Measurements from ENCODE around the gene TSPAN4.

TSPAN4 gene

DNA sequence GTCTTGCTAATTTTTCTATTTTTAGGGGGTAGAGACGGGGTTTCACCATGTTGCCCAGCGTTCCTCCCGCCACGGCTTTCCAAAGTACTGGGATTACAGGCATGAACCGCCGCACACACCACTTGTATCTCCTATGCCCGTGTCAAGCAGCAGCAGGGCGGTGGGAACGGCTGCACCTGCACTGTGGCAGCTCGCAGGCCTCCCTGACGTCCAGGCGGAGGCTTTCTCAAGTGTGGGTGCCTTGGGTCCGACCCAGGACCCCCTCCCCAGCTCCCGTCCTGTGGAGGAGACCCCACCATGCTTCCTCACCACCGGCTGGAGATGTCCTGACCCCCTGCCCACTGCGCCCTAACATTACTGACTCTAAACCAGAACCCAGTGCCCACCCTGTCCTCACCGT, 25.7 kb downstream of the TSPAN4 start:
- DNase-seq: no peak

DNA sequence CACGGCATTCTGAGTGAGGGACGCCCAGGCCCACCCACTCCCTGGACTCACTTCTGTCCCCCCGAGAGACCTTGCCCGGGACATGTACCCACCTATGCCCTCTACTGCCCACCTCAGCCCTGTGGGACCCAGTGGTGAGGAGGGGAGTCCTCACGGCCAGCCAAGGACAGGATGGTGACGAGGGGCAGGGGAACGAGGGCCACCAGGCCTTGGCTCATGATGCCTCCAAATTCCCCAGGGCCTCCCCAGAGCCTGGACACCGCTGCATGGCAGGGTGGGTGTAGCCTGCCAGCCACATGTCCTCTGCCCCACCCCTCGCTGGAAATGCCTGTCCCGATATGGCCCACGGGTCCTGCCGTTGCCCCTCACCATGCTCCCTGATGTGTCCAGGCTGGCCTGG, 26.1 kb downstream of the TSPAN4 start:
- no peak for DNase-seq

- no peak for DNase-seq
Measured at GRCh38 chr11:869399-870126, 26.9 kb downstream of the TSPAN4 start.

GRCh38 chr11:870127-870413, 27.4 kb downstream of the TSPAN4 start:
- no peak for DNase-seq

- DNase-seq: no peak
Measured at GRCh38 chr11:870418-870817, 27.8 kb downstream of the TSPAN4 start.

- DNase-seq: no peak
Measured at GRCh38 chr11:871472-871871, 28.8 kb downstream of the TSPAN4 start.

- DNase-seq: no peak
Measured at GRCh38 chr11:872799-873198, 30.1 kb downstream of the TSPAN4 start.

GRCh38 chr11:873706-874105, 31.1 kb downstream of the TSPAN4 start:
- DNase-seq: no peak

DNA sequence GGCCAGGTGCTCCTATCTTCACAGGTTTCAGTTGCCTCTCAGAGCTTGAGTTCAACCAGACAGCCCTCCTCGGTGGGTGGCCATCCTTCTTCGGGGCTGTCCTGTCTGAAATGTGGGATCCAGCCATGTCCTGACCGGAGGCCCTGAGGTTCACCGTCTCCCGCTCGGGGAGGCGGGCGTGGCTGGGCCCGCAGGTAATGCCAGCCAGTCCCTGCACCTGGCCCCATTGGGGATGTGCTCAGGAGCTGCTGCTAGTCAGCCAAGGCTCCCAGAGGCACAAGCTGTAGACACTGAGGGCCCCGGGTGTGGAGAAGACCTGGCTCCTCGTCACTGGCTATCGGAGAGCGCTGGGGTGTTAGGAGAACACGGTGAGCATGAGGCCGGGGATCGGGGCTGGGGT, 32.6 kb downstream of the TSPAN4 start:
- no peak for DNase-seq

DNA sequence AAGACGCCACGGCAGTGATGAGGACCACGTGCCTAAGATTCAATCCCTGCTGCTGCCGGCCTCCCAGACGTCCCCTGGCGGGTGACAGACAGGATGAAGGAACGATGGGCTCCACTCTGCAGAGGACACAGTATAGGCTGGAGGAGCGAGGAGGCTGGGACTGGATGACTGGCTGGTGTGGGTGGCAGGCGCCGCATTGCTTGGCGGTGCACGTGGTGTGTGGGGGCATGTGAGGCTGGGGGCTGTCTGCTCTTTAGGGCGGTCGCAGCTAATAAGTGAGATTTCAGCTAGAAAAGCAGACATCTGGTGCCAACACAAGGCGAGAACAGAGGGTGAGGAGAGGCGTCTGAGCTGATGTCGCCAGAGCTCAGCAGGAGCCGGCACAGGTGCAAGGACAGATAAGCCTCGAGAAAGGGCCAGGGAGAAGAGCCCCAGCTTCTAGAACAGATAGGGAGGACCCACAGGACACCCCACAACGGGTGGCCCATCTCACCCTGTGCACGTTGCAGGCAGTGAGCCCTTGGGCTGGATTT, 33.2 kb downstream of the TSPAN4 start:
- DNase-seq: no peak

- no peak for DNase-seq
Measured at GRCh38 chr11:876545-876944, 33.9 kb downstream of the TSPAN4 start.

DNA sequence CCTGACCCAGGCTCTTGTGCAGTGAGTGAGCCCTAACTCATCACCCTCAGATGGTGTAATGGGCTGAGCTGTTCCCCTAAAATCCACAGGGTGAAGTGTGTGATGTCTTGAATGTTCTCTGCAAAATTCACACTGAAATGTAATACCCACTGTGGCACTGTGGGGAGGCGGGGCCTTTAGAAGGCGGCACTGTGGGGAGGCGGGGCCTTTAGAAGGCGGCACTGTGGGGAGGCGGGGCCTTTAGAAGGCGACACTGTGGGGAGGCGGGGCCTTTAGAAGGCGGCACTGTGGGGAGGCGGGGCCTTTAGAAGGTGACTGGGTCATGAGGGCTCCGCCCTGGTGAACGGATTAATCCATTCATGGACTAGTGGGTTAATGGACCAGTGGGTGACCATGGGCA, 34.9 kb downstream of the TSPAN4 start:
- DNase-seq: peak; percentile 25 to 38

GRCh38 chr11:880447-880846, 37.8 kb downstream of the TSPAN4 start:
- DNase-seq: no peak

GRCh38 chr11:882596-882995, 39.9 kb downstream of the TSPAN4 start:
- no peak for DNase-seq

DNA sequence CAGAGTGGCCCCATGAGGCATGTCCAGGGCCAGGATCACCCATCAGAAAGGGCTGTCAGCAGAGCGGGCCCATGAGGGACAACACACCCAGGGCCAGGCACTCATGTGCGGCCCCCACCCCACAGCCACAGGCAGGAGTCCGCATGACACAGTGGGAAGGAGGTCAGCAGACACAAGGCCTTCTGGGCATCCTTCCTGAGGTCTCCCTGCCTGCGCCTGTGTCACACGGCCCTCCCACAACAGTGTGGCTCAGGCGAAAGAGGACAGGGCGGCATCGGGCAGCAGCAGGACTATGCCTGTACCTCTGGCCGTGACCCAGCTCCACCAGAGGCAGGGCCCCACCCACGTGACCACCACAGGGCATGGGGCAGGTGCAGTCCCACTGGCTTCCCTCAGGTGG, 40.9 kb downstream of the TSPAN4 start:
- no peak for DNase-seq

DNA sequence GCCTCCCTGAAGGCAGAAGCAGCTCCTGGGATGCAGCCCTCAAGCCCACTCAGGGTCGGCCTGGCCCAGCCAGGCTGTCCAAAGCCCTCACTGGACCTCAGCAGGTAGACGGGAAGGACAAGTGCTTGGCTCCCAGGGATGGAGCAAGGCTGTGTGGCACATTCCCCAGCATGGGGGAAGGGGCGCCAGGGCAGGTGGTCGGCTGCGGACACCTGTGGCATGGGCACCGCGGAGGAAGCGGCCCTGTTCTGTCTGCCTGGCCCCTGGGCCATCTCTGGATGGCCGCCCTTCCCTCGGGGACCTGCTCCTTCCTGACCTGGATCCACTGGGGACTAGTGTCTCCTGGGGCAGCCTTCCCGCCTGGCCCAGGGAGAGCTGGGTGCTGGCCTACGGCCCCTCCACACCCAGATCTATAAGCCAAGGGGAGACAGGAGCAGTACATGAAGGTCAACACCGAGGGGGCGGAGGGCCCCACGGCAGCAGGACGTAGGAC, 42.0 kb downstream of the TSPAN4 start:
- DNase-seq: no peak

GRCh38 chr11:886568-886967, 43.9 kb downstream of the TSPAN4 start:
- no peak for DNase-seq

DNA sequence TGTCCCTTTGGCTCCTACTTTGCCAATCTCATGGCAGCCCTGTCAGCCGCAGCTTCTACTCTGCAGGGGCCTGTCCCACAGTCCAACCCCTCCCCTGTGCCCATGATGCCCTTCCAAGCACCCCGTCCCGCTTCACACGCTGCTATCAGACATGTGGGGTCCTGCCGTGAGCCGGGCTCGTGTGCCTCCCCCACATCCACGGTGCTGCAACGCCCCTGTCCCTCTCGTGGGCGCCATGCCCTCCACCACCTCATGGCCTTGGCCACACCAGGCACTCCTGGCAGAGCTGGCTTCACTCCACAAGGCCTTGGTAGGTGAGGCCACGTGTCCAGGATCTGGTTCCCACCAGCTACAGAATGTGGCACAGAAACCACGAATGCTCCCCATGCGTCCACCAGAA, 44.9 kb downstream of the TSPAN4 start:
- DNase-seq: no peak

GRCh38 chr11:888310-889212, 45.9 kb downstream of the TSPAN4 start:
- no peak for DNase-seq

DNA sequence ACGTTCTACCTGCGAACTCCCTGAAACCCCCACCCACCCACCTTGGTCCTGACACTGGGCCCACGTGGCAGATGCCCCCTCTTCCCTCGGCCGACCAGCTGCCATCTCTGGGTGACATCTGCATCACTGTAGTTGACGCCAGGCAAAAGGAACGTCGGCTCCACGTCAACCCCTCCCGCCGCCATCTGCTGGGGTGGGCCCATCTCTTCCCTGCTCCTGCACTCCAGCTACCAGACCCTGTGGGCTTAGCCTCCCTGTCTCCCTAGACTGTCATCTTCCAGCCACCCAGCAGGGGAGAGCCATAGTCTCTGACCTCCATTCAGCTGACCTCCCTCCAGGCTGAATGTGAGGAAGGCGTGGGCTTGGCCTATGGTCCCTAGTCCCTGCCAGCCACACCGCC, 46.6 kb downstream of the TSPAN4 start:
- no peak for DNase-seq

GRCh38 chr11:889687-890475, 47.2 kb downstream of the TSPAN4 start:
- DNase-seq: no peak

DNA sequence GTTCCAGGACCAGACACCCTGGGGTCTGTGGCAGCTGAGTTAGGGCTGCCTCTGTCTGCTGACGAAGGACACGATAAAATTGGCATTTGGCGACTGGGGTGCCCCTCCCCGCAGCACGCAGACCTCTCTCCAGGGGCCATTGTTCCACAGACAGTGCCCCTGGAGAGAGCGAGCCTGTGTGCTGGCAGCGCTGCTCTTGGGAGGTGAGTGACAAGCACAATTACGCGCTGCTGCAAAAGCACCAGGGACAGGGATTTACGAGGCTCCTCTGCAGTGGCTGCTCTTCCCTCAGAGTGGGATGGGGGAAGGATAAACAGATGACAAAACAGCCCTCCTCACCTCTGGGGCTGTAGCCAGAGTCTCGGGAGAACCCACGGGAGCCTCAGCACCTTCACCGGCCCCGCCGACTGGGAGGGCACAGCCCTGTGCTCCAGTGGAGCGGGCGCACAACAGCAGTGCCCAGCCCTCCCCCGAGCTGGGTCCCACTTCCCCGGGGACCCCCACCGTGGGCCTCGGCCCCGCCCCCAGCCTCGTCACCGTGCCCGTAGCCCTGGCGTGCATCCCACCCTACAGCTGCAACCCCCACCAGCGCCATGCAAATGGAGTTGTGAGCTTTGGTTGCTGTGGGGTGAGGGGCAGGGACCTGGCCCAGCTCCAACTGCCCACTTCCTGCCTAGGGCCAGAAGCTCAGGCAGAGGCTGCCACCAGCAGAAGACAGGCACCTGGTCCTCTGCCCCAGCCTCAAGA, 48.3 kb downstream of the TSPAN4 start:
- no peak for DNase-seq

All from stimulated activated CD4-positive, alpha-beta T cell treated with anti-CD3 and anti-CD28 coated beads, Interleukin-2, amount 100 ng/mL, for 24 hours (primary cell).